H1 (cell line): Measurements from ENCODE around the gene CNNM4. TPM values are rescaled to one million over a fixed set of nuclear protein-coding genes. Genes with fewer than 3 reads are reported as not detected.

Experiments used
- CTCF ChIA-PET: fragments of 300-600 bp; sonication (Branson Sonifier 250); formaldehyde crosslinking; loops from one replicate; lab custom pipeline; 2021; ENCODE audit not compliant: partially characterized antibody; lab: Charles Lee
- POLR2A ChIA-PET: fragments of 300-600 bp; sonication (Branson Sonifier 250); formaldehyde crosslinking; loops from one replicate; lab custom pipeline; 2021; ENCODE audit warnings: inconsistent platforms; ENCODE audit not compliant: partially characterized antibody; lab: Charles Lee
- DNase-seq, 2 experiments: peaks; one replicate each; pipeline versions ENCODE4 v3.0.0 to v3.0.0-alpha.2; 2010 to 2022; ENCODE audit warnings: low spot score in 2 of 2, low read depth in 1 of 2, mixed read lengths in 1 of 2
- FAIRE-seq: peaks from 2 replicates; lab custom pipeline; 2011; peaks lifted over from hg19 to GRCh38; lab: Jason Lieb, UNC
- H2AFZ ChIP-seq: 2 replicates; pipeline ENCODE4 v1.8.1; 2012; ENCODE audit warnings: low read length, inconsistent platforms
- H2AK5ac ChIP-seq: 2 replicates; pipeline ENCODE4 v1.6.1; 2013; ENCODE audit warnings: low read depth, low read length
- H2BK120ac ChIP-seq: replicated peaks from 2 replicates; pipeline ENCODE3; 2013; ENCODE audit warnings: low read depth, low read length, inconsistent platforms
- H2BK12ac ChIP-seq: 2 replicates; pipeline ENCODE4 v1.6.1; 2013; ENCODE audit warnings: low read depth, low read length
- H2BK15ac ChIP-seq: 2 replicates; pipeline ENCODE4 v1.6.1; 2013; ENCODE audit warnings: low read length
- H2BK20ac ChIP-seq: 2 replicates; pipeline ENCODE4 v1.6.1; 2013; ENCODE audit warnings: low read length
- H2BK5ac ChIP-seq: 2 replicates; pipeline ENCODE4 v1.6.1; 2013; ENCODE audit warnings: low read depth, low read length
- H3K14ac ChIP-seq: 2 replicates; pipeline ENCODE4 v1.6.1; 2013; ENCODE audit warnings: inconsistent platforms; ENCODE audit not compliant: insufficient read length
- H3K18ac ChIP-seq: 2 replicates; pipeline ENCODE4 v1.6.1; 2013; ENCODE audit warnings: low read length; ENCODE audit errors: extremely low read depth
- H3K23ac ChIP-seq: 2 replicates; pipeline ENCODE4 v1.6.1; 2013; ENCODE audit warnings: inconsistent platforms; ENCODE audit not compliant: insufficient read length
- H3K23me2 ChIP-seq: 2 replicates; pipeline ENCODE4 v1.6.1; 2013; ENCODE audit warnings: low read depth, low read length
- H3K27ac ChIP-seq: 2 replicates; pipeline ENCODE4 v1.6.1; 2011; ENCODE audit warnings: low read depth, low read length, inconsistent platforms
- H3K27me3 ChIP-seq, 4 experiments: replicated peaks in 1 of 4; 1 replicate in 1 of 4; 2 replicates in 3 of 4; pipeline versions ENCODE4 v1.6.1 to v1.8.1; 2011 to 2013; ENCODE audit warnings: low read length in 3 of 4, mild to moderate bottlenecking in 3 of 4, inconsistent platforms in 2 of 4, mixed read lengths in 2 of 4, moderate library complexity in 1 of 4; ENCODE audit not compliant: control insufficient read depth in 3 of 4, insufficient read depth in 3 of 4; ENCODE audit errors: extremely low read depth in 1 of 4
- H3K36me3 ChIP-seq, 4 experiments: 2 replicates each; pipeline versions ENCODE4 v1.6.1 to v1.8.1; 2011 to 2013; ENCODE audit warnings: mild to moderate bottlenecking in 4 of 4, low read length in 3 of 4, moderate library complexity in 2 of 4, control low read depth in 1 of 4, inconsistent platforms in 1 of 4; ENCODE audit not compliant: insufficient read depth in 4 of 4, control insufficient read depth in 2 of 4
- H3K4ac ChIP-seq: replicated peaks from 2 replicates; pipeline ENCODE3; 2013; ENCODE audit warnings: low read length, low read depth, mixed read lengths, inconsistent platforms; ENCODE audit not compliant: insufficient read length
- H3K4me1 ChIP-seq, 4 experiments: replicated peaks in 1 of 4; 1 replicate in 1 of 4; 2 replicates in 3 of 4; pipeline versions ENCODE4 v1.6.1 to v1.8.1; 2011 to 2013; ENCODE audit warnings: low read length in 3 of 4, inconsistent platforms in 2 of 4, mixed read lengths in 1 of 4; ENCODE audit not compliant: insufficient read depth in 4 of 4, control insufficient read depth in 3 of 4
- H3K4me2 ChIP-seq, 2 experiments: 2 replicates each; pipeline versions ENCODE4 v1.6.1 to v1.8.1; 2011 to 2013; ENCODE audit warnings: low read depth in 2 of 2, low read length in 2 of 2, control low read depth in 1 of 2, inconsistent platforms in 1 of 2, mild to moderate bottlenecking in 1 of 2; ENCODE audit not compliant: insufficient read depth in 1 of 2
- H3K4me3 ChIP-seq, 4 experiments: fragments of 200-600, 300-600 bp in 1 of 4; sonication (generic), shearing (Covaris generic), sonication (Bioruptor Twin) in 1 of 4; 2 replicates each; pipeline versions ENCODE4 v1.5.1 to v1.8.1; 2011 to 2016; ENCODE audit warnings: low read length in 4 of 4, low read depth in 3 of 4, control low read depth in 2 of 4, inconsistent platforms in 2 of 4, mild to moderate bottlenecking in 2 of 4, mixed read lengths in 1 of 4, moderate library complexity in 1 of 4; ENCODE audit not compliant: insufficient read depth in 2 of 4; ENCODE audit errors: extremely low read depth in 1 of 4
- H3K56ac ChIP-seq: replicated peaks from 2 replicates; pipeline ENCODE3; 2013; ENCODE audit warnings: low read depth, mild to moderate bottlenecking, mixed read lengths, low read length, inconsistent platforms; ENCODE audit not compliant: insufficient read length
- H3K79me1 ChIP-seq: 2 replicates; pipeline ENCODE4 v1.6.1; 2013; ENCODE audit warnings: low read depth, low read length, control low read depth
- H3K79me2 ChIP-seq, 2 experiments: 2 replicates each; pipeline versions ENCODE4 v1.6.1 to v1.8.1; 2012 to 2013; ENCODE audit warnings: low read length in 2 of 2, mild to moderate bottlenecking in 2 of 2, inconsistent platforms in 1 of 2; ENCODE audit not compliant: insufficient read depth in 2 of 2, control insufficient read depth in 1 of 2
- H3K9ac ChIP-seq, 4 experiments: replicated peaks in 1 of 4; 1 replicate in 1 of 4; 2 replicates in 3 of 4; pipeline versions ENCODE4 v1.6.1 to v1.8.1; 2011 to 2013; ENCODE audit warnings: low read depth in 3 of 4, low read length in 3 of 4, control low read depth in 2 of 4, mild to moderate bottlenecking in 2 of 4, moderate library complexity in 2 of 4, inconsistent platforms in 1 of 4; ENCODE audit errors: extremely low read depth in 1 of 4
- H3K9me3 ChIP-seq, 2 experiments: 2 replicates each; pipeline versions ENCODE4 v1.6.1 to v1.8.1; 2012 to 2013; ENCODE audit warnings: mild to moderate bottlenecking in 2 of 2, moderate library complexity in 2 of 2, control low read depth in 1 of 2, inconsistent platforms in 1 of 2, low read depth in 1 of 2, low read length in 1 of 2, mixed read lengths in 1 of 2; ENCODE audit not compliant: insufficient read depth in 2 of 2
- H4K20me1 ChIP-seq, 2 experiments: replicated peaks in 1 of 2; 2 replicates each; pipeline versions ENCODE3 to v1.8.1; 2011 to 2013; ENCODE audit warnings: inconsistent platforms in 2 of 2, low read length in 2 of 2, mild to moderate bottlenecking in 1 of 2; ENCODE audit not compliant: insufficient read depth in 2 of 2, control insufficient read depth in 1 of 2
- H4K5ac ChIP-seq: 2 replicates; pipeline ENCODE4 v1.6.1; 2013; ENCODE audit warnings: low read length, low read depth, mixed read lengths, inconsistent platforms; ENCODE audit not compliant: insufficient read length
- H4K8ac ChIP-seq: 2 replicates; pipeline ENCODE4 v1.8.0; 2013; ENCODE audit warnings: mild to moderate bottlenecking, moderate library complexity, low read length, inconsistent platforms; ENCODE audit not compliant: insufficient read depth; ENCODE audit errors: extremely low read depth
- H4K91ac ChIP-seq: replicated peaks from 2 replicates; pipeline ENCODE3; 2013; ENCODE audit warnings: low read length, mixed read lengths, inconsistent platforms; ENCODE audit not compliant: insufficient read length
- CEBPB ChIP-seq: IDR thresholded peaks from 2 replicates; pipeline ENCODE4 v1.6.1; 2012; ENCODE audit warnings: low read depth, low read length
- CHD1 ChIP-seq: IDR thresholded peaks from 2 replicates; pipeline ENCODE4 v1.6.1; 2012; ENCODE audit warnings: low read depth, low read length, improper control_type of control experiment
- POLR2AphosphoS5 ChIP-seq: IDR thresholded peaks from 2 replicates; pipeline ENCODE4 v1.6.1; 2011; ENCODE audit warnings: low read depth, low read length
- SAP30 ChIP-seq: fragments of 300-600 bp; sonication (generic); IDR thresholded peaks from 2 replicates; pipeline ENCODE4 v1.7.1; 2012; ENCODE audit warnings: low read length, moderate library complexity, mild to moderate bottlenecking, inconsistent platforms; ENCODE audit not compliant: insufficient read depth, insufficient replicate concordance
- SIRT6 ChIP-seq: IDR thresholded peaks from one replicate; pipeline ENCODE4 v1.7.1; 2012; ENCODE audit warnings: low read length, inconsistent platforms
- SIX5 ChIP-seq: IDR thresholded peaks from 2 replicates; pipeline ENCODE4 v1.6.1; 2011; ENCODE audit warnings: mild to moderate bottlenecking, low read depth, low read length
- SP4 ChIP-seq: IDR thresholded peaks from 2 replicates; pipeline ENCODE4 v1.6.1; 2012; ENCODE audit warnings: low read length, inconsistent platforms
- TEAD4 ChIP-seq: IDR thresholded peaks from 2 replicates; pipeline ENCODE4 v1.6.1; 2012; ENCODE audit warnings: low read depth, low read length, inconsistent platforms, mixed read lengths
- WGBS, 2 experiments: shearing (Covaris generic) in 1 of 2; methylation state at CpG; one replicate each; pipeline versions ENCODE4 v1.1.6 to v1.1.7; 2013 to 2015; ENCODE audit warnings: low lambda C conversion rate in 2 of 2, mixed read lengths in 2 of 2, inconsistent platforms in 1 of 2, low coverage in 1 of 2, missing lambda C conversion rate in 1 of 2; ENCODE audit not compliant: insufficient replicate concordance in 2 of 2, insufficient coverage in 1 of 2, insufficient read length in 1 of 2; ENCODE audit errors: extremely low coverage in 1 of 2, missing lambda C conversion rate in 1 of 2; 5-methylcytosine and 5-hydroxymethylcytosine counted together
- polyA plus RNA-seq, 7 experiments: library from polyadenylated mRNA; depleted of rRNA in 3 of 7; stranded (reverse) in 5 of 7; unstranded in 2 of 7; fragments of >200 nt in 5 of 7; fragments of 200-250 nt in 2 of 7; gene quantifications; 1 replicate in 5 of 7; 2 replicates in 1 of 7; 4 replicates in 1 of 7; pipeline versions ENCODE4 v1.2.1 to v1.2.3, GENCODE V29; 2011 to 2013; ENCODE audit warnings: missing spikeins in 2 of 7, mixed read lengths in 2 of 7
- total RNA-seq: library from RNA; stranded (reverse); fragmentation: NEBNext Ultra II Directional; extraction: Animal tissue kit (Norgen Biotek cat#: 25700); gene quantifications from 2 replicates; pipeline ENCODE4 v1.2.1, GENCODE V29; 2021
- TF ChIP-seq, protein P1 (sequence below): IDR thresholded peaks from 2 replicates; pipeline ENCODE4 v1.6.1; 2012; ENCODE audit warnings: low read length, inconsistent platforms
- TF ChIP-seq, protein P2 (sequence below): IDR thresholded peaks from 2 replicates; pipeline ENCODE4 v1.6.1; 2011; ENCODE audit warnings: low read length, improper control_type of control experiment

CNNM4 gene
- total and polyA plus RNA-seq, 2 of the 8 experiments (the other 6 are each of a cell fraction or from before 2014, with no cell fraction given): 10.3 to 11.0 TPM

DNA sequence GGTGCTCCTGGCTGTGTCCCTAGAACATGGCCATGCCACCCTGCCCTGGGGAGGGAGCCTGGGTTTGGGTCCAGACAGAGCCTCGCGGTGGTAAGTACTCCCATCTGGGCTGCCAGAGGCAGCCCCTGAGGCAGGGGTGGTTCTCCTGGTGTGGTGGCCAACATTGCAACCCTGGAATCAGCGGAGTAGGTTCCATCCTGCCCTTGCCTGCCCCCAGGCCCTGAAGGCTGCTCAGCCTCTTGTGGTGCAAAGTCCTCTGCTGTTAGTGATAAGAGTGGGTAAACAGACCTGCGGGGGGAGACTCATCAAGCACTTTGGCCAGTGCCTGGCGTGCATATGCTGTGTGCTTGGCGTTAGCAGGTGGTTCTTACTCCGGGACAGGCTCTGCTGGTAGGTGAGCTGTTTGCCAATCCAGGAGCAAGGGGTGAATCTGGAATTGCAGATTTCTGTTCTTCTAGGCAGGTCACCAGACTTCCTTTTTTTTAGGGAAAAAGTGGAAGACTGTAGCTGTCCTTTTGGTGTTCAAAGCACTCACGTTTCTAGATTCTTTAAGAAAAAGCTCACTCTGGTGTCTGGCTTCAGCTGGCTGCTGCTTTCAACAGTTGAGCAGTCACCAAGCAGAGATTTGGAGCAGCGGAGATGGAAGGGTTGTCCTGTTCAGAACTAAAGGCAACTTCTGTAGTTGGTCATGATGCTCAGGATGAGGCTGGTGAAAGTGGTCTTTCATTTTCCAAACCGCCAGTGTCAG lies 58.6 kb downstream of the CNNM4 start:
- H2BK12ac ChIP-seq: no peak overlapping the region
- peaks cover 18 to 37% of the 10 kb centered on the region in 2 experiments for H4K20me1 ChIP-seq
- no peak overlapping the region for H2BK15ac ChIP-seq
- no peak overlapping the region for H3K14ac ChIP-seq
- 88% methylated on average over 8 of the region's 10 CpGs; no CpG with 5 or more reads in 1 of the 2 experiments for WGBS, 2 experiments
- H3K4me3 ChIP-seq: no peak overlapping the region
- H3K56ac ChIP-seq: no peak overlapping the region
- peak overlapping the region; percentile 43 to 98; a peak in 3 of 4 replicates for H3K4me2 ChIP-seq
- FAIRE-seq: no peak
- H3K79me2 ChIP-seq: peaks cover 3 to 71% of the 10 kb centered on the region in 2 experiments; a peak in 3 of 4 replicates
- H3K79me1 ChIP-seq: peaks cover 36% of the 10 kb centered on the region
- H3K27ac ChIP-seq: no peak overlapping the region
- ChIA-PET POLR2A (interaction anchor here (0.8 to 2.1 kb wide), 7 partner anchors 10 to 176 kb away, joined by 3 to 9 read pairs (median 3); partner anchors contain the start of genes ANKRD23 and FER1L5), CTCF (interaction anchor here (0.9 to 5.3 kb wide), 15 partner anchors 8 to 213 kb away, joined by 3 to 30 read pairs (median 5); no protein-coding TSS in a partner anchor)
- no peak overlapping the region; the same call in 1 of the 2 replicates for H2AK5ac ChIP-seq
- DNase-seq: no peak
- H2BK120ac ChIP-seq: no peak overlapping the region
- H3K18ac ChIP-seq: no peak overlapping the region; the same call in 1 of the 2 replicates
- H3K9ac ChIP-seq: no peak overlapping the region; a peak in 1 of 7 replicates
- H3K4ac ChIP-seq: no peak overlapping the region
- no peak overlapping the region for H2BK5ac ChIP-seq
- H4K5ac ChIP-seq: no peak overlapping the region
- no peak overlapping the region for H2AFZ ChIP-seq
- no peak overlapping the region for H4K8ac ChIP-seq
- no peaks in the 10 kb centered on the region; a peak in 1 of 7 replicates for H3K27me3 ChIP-seq
- no peak overlapping the region for H3K23ac ChIP-seq
- no peak overlapping the region for H4K91ac ChIP-seq
- H3K4me1 ChIP-seq: peaks cover 0 to 22% (median 16%) of the 10 kb centered on the region in 4 experiments; a peak in 6 of 7 replicates
- no peak overlapping the region for H2BK20ac ChIP-seq
- H3K36me3 ChIP-seq: peaks cover 0 to 13% (median 4%) of the 10 kb centered on the region in 4 experiments; a peak in 4 of 8 replicates
- H3K23me2 ChIP-seq: peaks cover 17% of the 10 kb centered on the region
- no peaks in the 10 kb centered on the region for H3K9me3 ChIP-seq
- no peak for TF ChIP-seq CEBPB
- TF ChIP-seq, protein P1, sequence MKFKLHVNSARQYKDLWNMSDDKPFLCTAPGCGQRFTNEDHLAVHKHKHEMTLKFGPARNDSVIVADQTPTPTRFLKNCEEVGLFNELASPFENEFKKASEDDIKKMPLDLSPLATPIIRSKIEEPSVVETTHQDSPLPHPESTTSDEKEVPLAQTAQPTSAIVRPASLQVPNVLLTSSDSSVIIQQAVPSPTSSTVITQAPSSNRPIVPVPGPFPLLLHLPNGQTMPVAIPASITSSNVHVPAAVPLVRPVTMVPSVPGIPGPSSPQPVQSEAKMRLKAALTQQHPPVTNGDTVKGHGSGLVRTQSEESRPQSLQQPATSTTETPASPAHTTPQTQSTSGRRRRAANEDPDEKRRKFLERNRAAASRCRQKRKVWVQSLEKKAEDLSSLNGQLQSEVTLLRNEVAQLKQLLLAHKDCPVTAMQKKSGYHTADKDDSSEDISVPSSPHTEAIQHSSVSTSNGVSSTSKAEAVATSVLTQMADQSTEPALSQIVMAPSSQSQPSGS: no peak
- TF ChIP-seq SIRT6: no peak
- no peak for TF ChIP-seq TEAD4
- TF ChIP-seq, protein P2, sequence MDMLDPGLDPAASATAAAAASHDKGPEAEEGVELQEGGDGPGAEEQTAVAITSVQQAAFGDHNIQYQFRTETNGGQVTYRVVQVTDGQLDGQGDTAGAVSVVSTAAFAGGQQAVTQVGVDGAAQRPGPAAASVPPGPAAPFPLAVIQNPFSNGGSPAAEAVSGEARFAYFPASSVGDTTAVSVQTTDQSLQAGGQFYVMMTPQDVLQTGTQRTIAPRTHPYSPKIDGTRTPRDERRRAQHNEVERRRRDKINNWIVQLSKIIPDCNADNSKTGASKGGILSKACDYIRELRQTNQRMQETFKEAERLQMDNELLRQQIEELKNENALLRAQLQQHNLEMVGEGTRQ: no peak
- TF ChIP-seq SIX5: no peak
- no peak for TF ChIP-seq POLR2AphosphoS5
- TF ChIP-seq CHD1: no peak
- no peak for TF ChIP-seq SAP30
- TF ChIP-seq SP4: no peak
